Frontal cortex (tissue), 4 donors: Measurements from ENCODE around the gene AK9. TPM values are rescaled to one million over a fixed set of nuclear protein-coding genes. Genes with fewer than 3 reads are reported as not detected.

Source experiments
- DNase-seq, 2 donors: peaks; one replicate each; pipeline ENCODE4 v3.0.0; 2012; ENCODE audit warnings: low spot score in 2 of 2
- FAIRE-seq: peaks from 2 replicates; lab custom pipeline; 2012; peaks lifted over from hg19 to GRCh38; lab: Jason Lieb, UNC
- total RNA-seq: library from RNA; depleted of rRNA; stranded (reverse); fragments of >200 nt; gene quantifications from one replicate; pipeline ENCODE4 v1.2.3, GENCODE V29; 2014
- donor health status: control.
- donor health status: control.
- donor health status: control.

Gene AK9
- total RNA-seq, 1 donor from 2014 or later = 80.3 TPM

DNA sequence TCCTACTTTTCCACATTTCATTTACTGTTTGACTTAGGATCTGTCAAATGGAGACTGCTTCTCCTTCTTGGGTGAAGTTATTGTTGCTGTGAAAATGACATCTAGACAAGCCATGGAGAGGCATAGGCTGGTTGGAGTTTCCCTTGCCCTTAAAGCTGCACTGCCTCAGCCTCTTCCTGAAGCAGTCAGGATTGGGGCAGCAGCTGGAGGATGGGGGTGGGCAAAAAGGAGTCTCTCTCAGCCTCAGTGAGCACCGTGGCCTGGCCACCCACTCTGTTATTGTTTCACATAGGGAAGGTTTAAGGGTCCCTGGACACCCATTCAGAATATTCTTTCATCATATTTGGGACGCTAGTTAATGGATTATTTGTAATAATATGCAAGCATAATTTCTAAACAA, 200.3 kb downstream of the AK9 start:
- FAIRE-seq (no peak), DNase-seq (no peak)

DNA sequence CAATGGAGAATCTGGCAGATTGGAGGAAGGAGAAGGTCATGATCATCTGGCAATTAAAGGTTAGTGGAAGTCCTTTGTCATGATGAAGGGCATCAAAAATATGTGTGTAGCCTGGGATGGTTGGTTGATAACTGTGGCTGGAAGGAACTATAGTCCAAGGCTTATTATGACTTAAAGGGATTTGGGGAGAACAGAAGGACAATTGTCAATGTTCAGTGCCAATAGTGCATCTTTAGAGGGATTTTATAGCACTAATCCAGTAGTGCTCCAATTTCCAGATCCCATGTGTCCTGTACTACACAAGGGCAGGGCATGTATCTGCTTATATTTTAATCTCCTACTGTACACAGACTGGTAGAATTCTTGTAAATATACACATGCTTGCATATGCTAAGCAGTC, 203.0 kb downstream of the AK9 start:
- FAIRE-seq (no peak), DNase-seq (no peak)

- no peak for DNase-seq
- no peak for FAIRE-seq
Measured at GRCh38 chr6:109486068-109486467, 204.9 kb downstream of the AK9 start.

GRCh38 chr6:109485266-109485935, 205.6 kb downstream of the AK9 start:
- no peak for FAIRE-seq
- no peak for DNase-seq

DNA sequence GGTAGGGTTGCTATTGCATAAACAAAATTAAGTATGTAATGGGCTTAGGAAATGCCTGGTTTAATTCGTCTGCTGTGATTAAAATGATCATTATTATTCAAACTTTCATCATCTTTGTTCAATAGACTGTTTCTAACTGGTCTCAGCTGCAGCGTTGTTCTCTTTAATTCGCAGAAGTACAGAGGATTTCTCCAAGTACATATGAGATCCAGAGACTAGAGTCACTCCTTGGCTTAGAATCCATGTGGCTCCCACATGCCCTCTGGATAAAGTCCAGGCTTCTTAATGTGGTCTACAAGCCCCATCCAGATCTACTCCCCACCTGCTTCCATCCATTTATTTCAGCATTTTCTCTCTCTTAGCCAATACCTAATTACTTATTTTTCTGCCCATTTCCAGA, 206.9 kb downstream of the AK9 start:
- no peak for DNase-seq
- FAIRE-seq = no peak

GRCh38 chr6:109483735-109484057, 207.3 kb downstream of the AK9 start:
- no peak for FAIRE-seq
- no peak for DNase-seq

DNA sequence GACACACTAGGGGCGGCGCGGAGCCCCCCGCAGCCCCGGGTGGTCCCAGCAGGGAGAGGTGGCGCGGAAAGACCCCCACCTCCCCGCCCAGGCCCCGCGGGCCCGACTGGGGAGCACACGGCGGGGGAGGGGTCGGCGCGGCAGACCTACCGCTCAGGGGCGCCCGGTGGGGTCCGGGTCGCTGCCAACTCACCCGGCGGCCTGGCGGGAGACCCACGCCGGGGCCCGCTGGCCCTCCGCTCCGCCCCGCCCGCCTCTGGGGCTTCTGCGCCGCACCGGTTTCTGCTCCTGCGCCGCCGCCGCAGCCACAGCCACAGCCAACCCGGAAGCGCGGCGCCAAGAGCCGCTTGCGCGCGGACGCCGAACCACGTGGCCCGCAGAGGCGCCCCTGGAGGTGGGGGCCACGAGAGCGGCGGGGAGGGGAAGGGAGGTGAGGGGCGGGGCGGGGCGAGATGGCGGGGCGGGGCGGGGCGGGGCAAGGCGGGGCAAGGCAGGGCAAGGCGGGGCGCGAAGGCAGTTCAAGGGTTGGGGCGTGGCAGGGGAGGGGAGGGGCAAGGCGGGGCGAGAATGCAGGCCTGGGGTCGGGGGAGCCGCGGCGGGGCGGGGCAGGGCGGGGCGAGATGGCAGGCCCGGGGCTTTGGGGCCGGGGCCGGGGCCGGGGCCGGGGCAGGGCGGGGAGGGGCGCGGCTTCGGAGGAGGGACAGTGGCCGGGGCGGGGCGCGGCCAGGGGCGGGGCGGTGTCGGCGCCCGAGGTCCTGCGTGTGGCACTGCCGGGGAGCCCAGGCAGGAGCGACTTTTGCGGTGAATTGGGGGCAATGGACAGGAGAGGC, 207.9 kb downstream of the AK9 start, which contains the start of gene ZBTB24:
TSS of gene ZBTB24 (minus strand) at position 315 of the 830 bp plus-strand sequence. CDS start 1,193 bp downstream, outside the sequence.
- DNase-seq (peak; percentile 91 to 96), FAIRE-seq (no peak)

DNA sequence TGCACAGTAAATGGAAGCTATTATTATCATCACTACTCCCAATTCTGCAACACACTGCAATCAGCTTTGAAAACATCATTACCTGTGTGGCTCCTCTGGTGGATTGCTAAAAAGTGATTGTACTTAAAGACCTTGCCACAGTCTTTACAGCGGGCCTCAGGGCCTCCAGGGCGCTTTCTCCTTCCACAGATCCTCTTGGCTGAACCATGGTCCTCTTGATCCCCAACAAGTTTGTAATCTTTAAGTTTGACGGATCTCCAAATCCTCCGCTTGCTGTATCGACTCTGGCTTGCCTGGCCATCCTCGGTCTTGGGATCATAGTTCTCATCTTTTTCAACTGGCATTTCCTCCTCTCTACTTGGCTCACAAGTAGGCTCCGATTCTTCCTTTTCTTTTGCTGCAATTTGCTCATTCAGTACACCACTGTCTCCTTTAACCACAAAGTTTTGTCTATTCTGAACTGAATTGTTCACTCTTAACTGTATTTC, 210.0 kb downstream of the AK9 start:
- FAIRE-seq = no peak

DNA sequence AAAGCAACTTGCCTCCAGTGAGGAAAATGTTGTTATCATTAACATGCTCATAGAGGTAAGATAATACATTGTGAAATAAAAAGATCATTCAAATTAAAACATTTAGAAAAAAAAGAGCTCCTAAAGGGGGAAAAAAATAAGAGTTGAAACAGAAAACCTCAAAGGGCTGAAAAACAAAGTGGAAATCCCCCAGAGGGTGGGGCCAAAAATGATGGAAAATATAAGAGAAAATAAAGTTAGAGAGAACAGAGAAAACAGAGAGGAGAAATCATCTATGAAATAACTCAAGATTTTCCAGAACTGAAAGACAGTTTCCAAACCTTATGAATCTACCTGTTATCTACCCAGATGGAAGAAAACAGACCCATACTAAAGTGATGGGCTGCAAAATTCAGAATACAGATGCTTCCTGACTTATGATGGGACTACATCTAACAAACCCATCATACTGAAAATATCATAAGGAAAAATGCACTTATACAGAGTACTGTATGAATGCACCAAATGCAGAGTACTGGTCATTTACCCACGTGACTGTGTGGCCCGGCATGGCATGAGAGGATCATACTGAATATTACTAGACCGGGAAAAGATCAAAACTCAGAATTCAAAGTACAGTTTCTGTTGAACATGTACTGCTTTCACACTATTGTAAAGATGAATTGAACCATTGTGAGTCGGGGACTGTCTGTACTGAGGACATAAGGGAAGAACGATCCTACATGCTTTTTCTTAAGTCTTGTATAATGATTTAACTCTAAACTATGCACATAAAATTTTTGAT, 212.0 kb downstream of the AK9 start:
- FAIRE-seq = no peak

More for the DNA sequence above, 210.0 kb downstream of the AK9 start:
- no peak for DNase-seq

DNA sequence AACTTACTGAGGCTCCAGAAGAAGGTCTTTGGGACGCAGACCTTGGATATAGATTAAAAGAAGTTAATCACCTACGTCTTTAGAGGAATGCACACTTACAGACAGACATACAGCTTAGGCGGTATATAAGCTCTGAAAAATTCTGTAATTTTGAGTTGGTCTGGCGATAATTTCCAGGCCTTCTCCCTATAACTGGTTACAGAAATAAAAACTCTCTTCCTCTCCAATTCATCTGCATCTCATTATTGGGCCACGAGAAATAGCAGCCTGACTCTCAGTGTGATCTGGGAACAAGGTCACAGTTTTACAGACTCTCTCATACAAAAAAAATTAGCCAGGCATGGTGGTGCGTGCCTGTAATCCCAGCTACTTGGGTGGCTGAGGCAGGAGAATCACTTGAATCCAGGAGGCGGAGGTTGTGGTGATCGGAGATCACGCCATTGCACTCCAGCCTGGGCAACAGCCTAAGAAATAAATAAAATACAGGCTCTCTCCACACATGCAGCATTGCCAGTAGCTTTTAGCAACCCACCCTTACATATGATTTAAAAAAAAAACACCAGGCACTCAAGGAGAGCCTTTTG, 212.7 kb downstream of the AK9 start:
- no peak for DNase-seq
- no peak for FAIRE-seq

More for the DNA sequence above, 212.0 kb downstream of the AK9 start:
- no peak for DNase-seq

- no peak for FAIRE-seq
Measured at GRCh38 chr6:109477725-109478124, 213.3 kb downstream of the AK9 start.

DNA sequence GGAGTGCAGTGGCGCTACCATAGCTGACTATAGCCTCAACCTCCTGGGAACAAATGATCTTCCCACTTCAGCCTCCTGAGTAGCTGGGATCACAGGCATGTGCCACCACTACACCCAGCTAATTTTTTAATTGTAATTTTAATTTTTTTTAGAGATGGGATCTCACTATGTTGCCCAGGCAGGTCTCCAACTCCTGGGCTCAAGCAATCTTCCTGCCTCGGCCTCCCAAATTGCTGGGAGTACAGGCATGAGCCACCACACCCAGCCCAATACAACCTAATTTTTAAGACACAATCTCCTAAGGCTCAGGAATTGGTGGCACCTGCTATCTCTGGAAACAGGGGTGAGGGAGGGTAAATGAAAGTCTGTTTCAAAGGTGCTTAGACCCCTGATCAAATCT, 213.8 kb downstream of the AK9 start:
- FAIRE-seq (no peak), DNase-seq (no peak)

More at GRCh38 chr6:109477725-109478124, 213.3 kb downstream of the AK9 start:
- no peak for DNase-seq

GRCh38 chr6:109475625-109476024, 215.4 kb downstream of the AK9 start:
- FAIRE-seq (no peak), DNase-seq (no peak)

GRCh38 chr6:109474995-109475394, 216.0 kb downstream of the AK9 start:
- FAIRE-seq (no peak), DNase-seq (no peak)

- no peak for FAIRE-seq
- no peak for DNase-seq
Measured at GRCh38 chr6:109473120-109473519, 217.9 kb downstream of the AK9 start.

DNA sequence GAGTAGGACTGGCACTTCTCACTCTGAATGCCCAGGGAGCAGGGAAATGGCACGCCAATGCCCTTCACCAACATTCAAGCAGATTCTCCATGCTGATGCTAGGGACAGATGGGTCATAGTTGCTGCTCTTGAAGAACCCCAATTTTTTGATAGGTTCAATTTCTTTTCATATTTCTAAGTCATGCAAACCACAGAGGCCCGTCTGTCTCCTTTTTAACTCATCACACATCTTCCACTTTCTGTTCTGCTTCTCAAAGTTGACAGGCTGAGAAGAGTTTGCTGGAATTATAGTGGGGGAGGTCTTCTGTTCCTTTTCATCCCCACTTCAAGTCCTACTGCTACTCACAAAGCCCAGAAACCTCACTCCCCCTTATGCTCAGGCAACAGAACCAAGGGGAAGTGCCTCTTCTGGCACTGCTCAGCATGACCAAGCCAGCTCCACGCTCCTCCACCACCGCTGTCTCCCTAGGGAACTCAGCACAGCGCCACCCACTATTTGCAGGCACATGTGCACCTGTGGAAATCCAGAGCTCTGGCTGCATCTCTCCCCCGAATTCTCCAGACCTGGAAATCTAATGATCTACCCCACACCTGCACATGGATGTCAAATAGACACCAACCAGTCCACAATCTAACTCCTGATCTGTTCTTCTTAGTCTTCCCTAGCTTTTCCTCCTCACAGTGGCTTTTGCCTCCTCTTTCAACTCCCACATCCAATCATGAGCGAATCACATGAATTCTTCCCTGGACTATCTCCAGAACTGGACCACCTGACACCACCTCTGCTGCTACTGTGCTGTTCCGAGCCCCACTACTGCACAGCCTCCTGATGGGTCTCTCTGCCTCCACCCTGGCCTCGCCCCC, 218.6 kb downstream of the AK9 start:
- DNase-seq (no peak), FAIRE-seq (no peak)

DNA sequence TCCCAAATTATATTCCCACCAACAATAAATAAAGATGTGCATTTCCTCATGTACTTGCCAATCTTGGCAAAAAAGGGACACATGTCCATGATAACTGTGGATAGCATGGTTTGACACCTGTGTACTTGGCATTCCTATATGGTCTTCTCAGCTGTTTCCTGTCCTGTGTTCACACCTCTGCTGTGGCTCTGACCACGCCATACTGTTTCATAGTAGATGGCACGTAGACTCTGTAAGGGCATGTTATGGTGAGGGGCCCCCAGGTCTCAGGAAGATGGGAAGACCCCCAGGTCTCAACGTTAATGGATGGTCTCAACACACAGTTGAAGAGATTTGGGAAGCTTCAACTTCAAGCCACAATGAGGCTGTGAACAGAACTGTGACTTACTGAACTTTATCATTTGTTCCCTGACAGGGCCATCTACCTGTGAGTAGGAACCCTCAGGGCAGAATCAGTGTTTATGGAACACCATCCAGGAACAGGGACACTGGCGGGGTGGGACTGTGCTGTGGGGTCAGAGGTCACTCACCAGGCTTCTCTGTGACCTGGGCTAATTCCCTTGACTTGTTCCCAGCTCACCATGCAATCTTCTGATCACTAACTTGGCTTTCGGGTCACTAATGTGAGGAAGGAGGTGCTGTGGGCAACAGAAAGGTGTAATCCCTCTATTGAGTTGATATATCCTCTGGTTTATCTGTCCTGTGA, 219.7 kb downstream of the AK9 start:
- FAIRE-seq = no peak
- no peak for DNase-seq

DNA sequence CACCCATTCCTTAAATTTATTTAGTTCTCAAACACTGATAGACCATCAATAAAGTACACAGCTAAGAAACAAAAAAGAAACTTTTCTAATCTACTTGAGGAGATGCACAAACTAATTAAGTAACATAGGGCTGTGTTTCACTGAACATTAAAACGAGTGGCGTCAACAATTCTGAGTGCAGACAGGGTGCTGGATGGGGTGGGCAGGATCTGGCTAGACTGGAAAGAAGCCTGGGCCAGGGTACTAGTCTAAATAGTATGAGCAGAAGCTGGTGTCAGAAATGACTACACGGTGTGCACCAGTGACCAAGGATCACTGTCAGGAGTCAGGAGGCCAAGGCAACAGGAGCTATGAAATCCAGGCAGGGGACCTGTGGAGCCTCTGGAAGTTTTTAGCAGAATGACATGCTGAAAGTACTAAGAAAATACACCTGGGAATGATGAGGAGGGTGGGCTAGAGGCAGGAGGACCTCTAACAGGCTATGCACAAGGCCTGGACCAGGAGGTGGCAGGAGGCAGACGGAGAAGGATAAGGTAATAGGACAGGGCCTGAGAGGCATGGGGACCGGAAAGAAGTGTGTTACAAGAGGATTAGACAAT, 221.3 kb downstream of the AK9 start:
- FAIRE-seq (no peak), DNase-seq (no peak)
